D721Med (cell line): ENCODE results near the gene NDUFS8.

Source experiments
- DNase-seq: peaks from one replicate; pipeline ENCODE4 v3.0.0; 2011; ENCODE audit warnings: low spot score; ENCODE audit not compliant: insufficient read length
- FAIRE-seq: peaks from 2 replicates; lab custom pipeline; 2011; peaks lifted over from hg19 to GRCh38; lab: Jason Lieb, UNC
- CTCF ChIP-seq: IDR thresholded peaks from 2 replicates; pipeline ENCODE4 v1.5.1; 2012; ENCODE audit warnings: mild to moderate bottlenecking, control low read depth; ENCODE audit not compliant: insufficient read depth; ENCODE audit errors: missing control alignments

The NDUFS8 gene

GRCh38 chr11:68028802-68029545 is 1.5 kb upstream of the NDUFS8 start:
- DNase-seq: no peak
- no peak for TF ChIP-seq CTCF
- no peak for FAIRE-seq

GRCh38 chr11:68031144-68031464 is 623 bp downstream of the NDUFS8 start:
- FAIRE-seq: no peak
- no peak for TF ChIP-seq CTCF
- no peak for DNase-seq

GRCh38 chr11:68032003-68032402 is 1.5 kb downstream of the NDUFS8 start:
- FAIRE-seq (no peak), DNase-seq (no peak)
- TF ChIP-seq CTCF: no peak

- TF ChIP-seq CTCF: no peak
- DNase-seq (no peak), FAIRE-seq (no peak)
These were observed 2.7 kb downstream of the NDUFS8 start for GRCh38 chr11:68032997-68033707.

GRCh38 chr11:68033708-68034045 is 3.2 kb downstream of the NDUFS8 start:
- DNase-seq: no peak
- no peak for FAIRE-seq
- no peak for TF ChIP-seq CTCF

- no peak for TF ChIP-seq CTCF
- no peak for DNase-seq
- FAIRE-seq: no peak
These were observed 4.9 kb downstream of the NDUFS8 start for GRCh38 chr11:68035266-68035876.
